IMR-90 (cell line): ENCODE data around the gene SH3TC1.

Experiments used
- CTCF ChIP-seq: conservative IDR thresholded peaks from 2 replicates; pipeline ENCODE4 v1.5.1; 2012; ENCODE audit warnings: mild to moderate bottlenecking, low read depth, low read length, improper control_type of control experiment
- POLR2A ChIP-seq: IDR thresholded peaks from 2 replicates; pipeline ENCODE4 v1.6.1; 2012; ENCODE audit warnings: mild to moderate bottlenecking, low read depth, low read length

- TF ChIP-seq CTCF (no peak), POLR2A (no peak)
These were observed 13.2 kb upstream of the SH3TC1 start for GRCh38 chr4:8185930-8186329.
